ENCODE data around the gene KCNAB1.

KCNAB1 gene

DNA sequence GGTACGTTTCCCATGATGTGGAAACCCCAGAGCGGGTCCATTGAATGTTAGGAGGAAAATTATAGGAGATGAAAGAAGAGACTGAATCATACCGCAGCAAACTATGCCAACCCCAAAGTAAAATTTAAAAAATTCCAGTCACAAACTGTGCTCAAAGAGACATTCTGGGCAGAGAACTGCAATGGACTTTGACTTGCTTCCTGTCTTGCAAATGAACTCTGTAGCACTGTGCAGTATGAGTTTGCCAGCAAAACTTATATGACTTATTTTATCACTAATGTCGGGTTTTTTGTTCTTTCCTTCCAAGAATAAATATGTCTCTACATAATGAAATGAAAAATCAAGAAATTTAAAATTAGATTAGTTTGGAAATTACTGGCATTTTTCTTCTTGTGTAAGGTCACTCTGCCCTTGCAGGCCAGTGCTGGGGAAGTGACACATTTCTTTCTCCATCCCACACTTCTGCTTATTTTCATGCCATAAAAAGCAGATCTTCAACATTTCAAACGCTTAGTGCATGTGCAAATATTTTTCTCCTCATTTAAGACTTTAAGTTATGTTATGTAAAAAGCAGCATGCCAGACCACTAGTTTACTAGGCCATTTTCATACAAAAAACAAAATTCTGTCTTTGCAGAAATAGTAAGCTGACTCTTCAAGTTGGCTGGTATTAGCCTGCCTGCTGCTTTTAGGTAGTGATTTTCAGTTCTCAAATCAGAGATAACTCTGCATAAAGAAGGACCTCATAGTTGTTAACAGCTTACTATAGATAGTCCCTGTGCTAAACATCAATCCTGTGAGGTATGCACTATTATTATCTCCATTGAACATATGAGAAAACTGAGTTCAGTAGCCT is 466.8 kb downstream of the KCNAB1 start:
- DNase-seq, result no peak

DNA sequence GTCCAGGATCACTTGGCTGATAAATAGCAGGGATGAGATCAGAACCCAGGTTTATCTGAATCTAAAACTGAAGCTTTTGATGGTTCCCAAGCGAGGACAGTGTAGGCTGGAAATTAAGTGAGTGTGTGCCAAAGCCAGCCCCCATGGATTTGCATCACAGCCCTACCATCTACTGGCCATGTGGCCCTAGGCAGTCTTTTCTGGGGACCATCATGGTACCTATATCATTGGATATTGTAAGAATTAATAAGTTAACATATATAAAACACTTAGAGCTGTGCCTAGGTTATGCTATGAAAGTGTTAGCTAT is 467.3 kb downstream of the KCNAB1 start:
- no peak for DNase-seq

All from right forelimb (tissue), 1 donor.